Stimulated activated CD8-positive, alpha-beta memory T cell treated with anti-CD3 and anti-CD28 coated beads, Interleukin-7, amount 100 ng/mL, for 4 hours (primary cell): ENCODE measurements around the gene NFIA.

ENCODE experiments used
- DNase-seq, 2 donors: peaks; one replicate each; pipeline ENCODE4 v3.0.0-alpha.2; 2020; ENCODE audit warnings: low read depth in 2 of 2

The NFIA gene

GRCh38 chr1:61370177-61370912, 288.0 kb downstream of the NFIA start:
- DNase-seq: no peak

- no peak for DNase-seq
Measured at GRCh38 chr1:61370913-61371279, 288.5 kb downstream of the NFIA start.

- no peak for DNase-seq
Measured at GRCh38 chr1:61372944-61373343, 290.6 kb downstream of the NFIA start.

- DNase-seq: no peak
Measured at GRCh38 chr1:61374156-61374555, 291.8 kb downstream of the NFIA start.

- DNase-seq: no peak
Measured at GRCh38 chr1:61375082-61375880, 292.9 kb downstream of the NFIA start.

- DNase-seq: no peak
Measured at GRCh38 chr1:61376151-61376550, 293.8 kb downstream of the NFIA start.

- DNase-seq: no peak
Measured at GRCh38 chr1:61377242-61377958, 295.0 kb downstream of the NFIA start.

- DNase-seq: no peak
Measured at GRCh38 chr1:61378494-61379180, 296.3 kb downstream of the NFIA start.

GRCh38 chr1:61379693-61380092, 297.3 kb downstream of the NFIA start:
- DNase-seq: no peak

- no peak for DNase-seq
Measured at GRCh38 chr1:61380561-61380960, 298.2 kb downstream of the NFIA start.

GRCh38 chr1:61386323-61386722, 304.0 kb downstream of the NFIA start:
- DNase-seq: no peak

- DNase-seq: no peak
Measured at GRCh38 chr1:61386770-61387169, 304.4 kb downstream of the NFIA start.

- DNase-seq: no peak
Measured at GRCh38 chr1:61387829-61388228, 305.5 kb downstream of the NFIA start.

GRCh38 chr1:61388566-61388965, 306.2 kb downstream of the NFIA start:
- DNase-seq: no peak

- DNase-seq: no peak
Measured at GRCh38 chr1:61389194-61389925, 307.0 kb downstream of the NFIA start.

GRCh38 chr1:61389926-61390845, 307.8 kb downstream of the NFIA start:
- DNase-seq: no peak

- no peak for DNase-seq
Measured at GRCh38 chr1:61391730-61392129, 309.4 kb downstream of the NFIA start.

- DNase-seq: no peak
Measured at GRCh38 chr1:61392409-61393242, 310.3 kb downstream of the NFIA start.

- no peak for DNase-seq
Measured at GRCh38 chr1:61393575-61393974, 311.2 kb downstream of the NFIA start.
